ENCODE measurements around the gene PLIN5. TPM values are rescaled to one million over a fixed set of nuclear protein-coding genes. Genes with fewer than 3 reads are reported as not detected.
A peak's percentile ranks its signal among the peaks of the same experiment; 100 is the strongest.

The PLIN5 gene
- total RNA-seq, 1 experiment from 2014 or later, result 3.9 TPM

DNA sequence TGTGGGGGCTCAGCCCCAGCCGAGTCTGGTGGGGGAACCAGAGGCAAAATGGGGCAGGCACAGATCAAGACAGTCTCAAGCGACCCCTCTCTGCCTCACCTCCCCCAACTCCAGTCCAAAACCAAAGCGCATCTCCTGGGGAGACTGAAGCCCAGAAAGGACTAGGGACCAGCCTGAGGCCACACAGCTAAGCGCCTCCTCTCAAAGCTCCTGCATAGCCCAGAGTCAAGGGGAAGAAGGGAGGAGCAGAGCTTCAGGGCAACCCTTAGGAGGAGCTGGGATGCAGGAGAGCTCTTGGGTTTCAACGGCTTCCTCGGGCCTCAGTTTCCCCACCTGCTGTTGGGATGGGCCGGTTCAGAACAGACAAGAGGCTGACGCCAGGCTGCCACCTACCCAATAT, 44.4 kb upstream of the PLIN5 start:
- H3K4me1 ChIP-seq (ENCODE audit: insufficient read depth, low read length), result peaks cover 4% of the 10 kb centered on the region; the same call in 1 of the 2 replicates
- H2BK20ac ChIP-seq (ENCODE audit: low read depth, low read length, poor library complexity, severe bottlenecking), result no peak overlapping the region
- no peak overlapping the region for H3K56ac ChIP-seq (ENCODE audit: insufficient read length, low read depth, low read length)
- H3K23me2 ChIP-seq (ENCODE audit: insufficient read length, low read depth, low read length, poor library complexity, severe bottlenecking), result no peaks in the 10 kb centered on the region
- no peak overlapping the region for H4K8ac ChIP-seq (replicated peaks; ENCODE audit: insufficient read length, low read depth, low read length)
- Mint-ChIP-seq H3K27me3 (ENCODE audit: low read depth) (peaks cover 35% of the 10 kb centered on the region), H3K36me3 (ENCODE audit: insufficient read depth in 1 of 3, low read depth in 3 of 3) (peaks cover 0 to 6% (median 1%) of the 10 kb centered on the region in 3 experiments; a peak in 2 of 7 replicates), H3K4me1 (peaks cover 23 to 42% of the 10 kb centered on the region in 2 experiments), H3K4me3 (peak overlapping the region; percentile 73 to 91; a peak in 4 of 5 replicates), H3K27ac (no peak overlapping the region), H3K9me3 (peaks cover 0 to 2% of the 10 kb centered on the region in 2 experiments; a peak in 2 of 5 replicates)
- H4K20me1 ChIP-seq (ENCODE audit: control insufficient read depth, insufficient read depth, insufficient read length), result no peaks in the 10 kb centered on the region
- WGBS (ENCODE audit: extremely low coverage, insufficient read length, low lambda C conversion rate), result no CpG with 5 or more reads among the region's 8 CpGs
- no peak overlapping the region for H3K27ac ChIP-seq (ENCODE audit: insufficient read length, low read depth, low read length)
- no peaks in the 10 kb centered on the region for H3K9me3 ChIP-seq (ENCODE audit: control insufficient read depth, low read depth, low read length)
- no peak overlapping the region for H3K23ac ChIP-seq (ENCODE audit: insufficient read length, low read depth, low read length)
- no peak overlapping the region for H3K4me2 ChIP-seq (ENCODE audit: insufficient read depth, insufficient read length, low read length)
- H2BK15ac ChIP-seq (ENCODE audit: low read depth, low read length), result no peak overlapping the region
- H2BK5ac ChIP-seq (ENCODE audit: insufficient read length, low read length), result no peak overlapping the region
- H4K5ac ChIP-seq (ENCODE audit: insufficient read length, low read depth, low read length), result no peak overlapping the region
- no peak overlapping the region for H3K9ac ChIP-seq (ENCODE audit: extremely low read depth, insufficient read length, low read length)
- H2AFZ ChIP-seq (ENCODE audit: low read length), result no peak overlapping the region
- no peak overlapping the region for H3K4ac ChIP-seq (ENCODE audit: low read depth, low read length)
- H2BK12ac ChIP-seq (ENCODE audit: insufficient read length, low read depth, low read length), result no peak overlapping the region
- TF ChIP-seq, protein P1, sequence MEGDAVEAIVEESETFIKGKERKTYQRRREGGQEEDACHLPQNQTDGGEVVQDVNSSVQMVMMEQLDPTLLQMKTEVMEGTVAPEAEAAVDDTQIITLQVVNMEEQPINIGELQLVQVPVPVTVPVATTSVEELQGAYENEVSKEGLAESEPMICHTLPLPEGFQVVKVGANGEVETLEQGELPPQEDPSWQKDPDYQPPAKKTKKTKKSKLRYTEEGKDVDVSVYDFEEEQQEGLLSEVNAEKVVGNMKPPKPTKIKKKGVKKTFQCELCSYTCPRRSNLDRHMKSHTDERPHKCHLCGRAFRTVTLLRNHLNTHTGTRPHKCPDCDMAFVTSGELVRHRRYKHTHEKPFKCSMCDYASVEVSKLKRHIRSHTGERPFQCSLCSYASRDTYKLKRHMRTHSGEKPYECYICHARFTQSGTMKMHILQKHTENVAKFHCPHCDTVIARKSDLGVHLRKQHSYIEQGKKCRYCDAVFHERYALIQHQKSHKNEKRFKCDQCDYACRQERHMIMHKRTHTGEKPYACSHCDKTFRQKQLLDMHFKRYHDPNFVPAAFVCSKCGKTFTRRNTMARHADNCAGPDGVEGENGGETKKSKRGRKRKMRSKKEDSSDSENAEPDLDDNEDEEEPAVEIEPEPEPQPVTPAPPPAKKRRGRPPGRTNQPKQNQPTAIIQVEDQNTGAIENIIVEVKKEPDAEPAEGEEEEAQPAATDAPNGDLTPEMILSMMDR (conservative IDR thresholded peaks at IDR 0.05), result no peak
- H3K14ac ChIP-seq (ENCODE audit: insufficient read depth, low read length), result no peak overlapping the region
- no peak overlapping the region for H2BK120ac ChIP-seq (ENCODE audit: low read depth, low read length, poor library complexity, severe bottlenecking)
- no peaks in the 10 kb centered on the region; the same call in 1 of the 2 replicates for H3K27me3 ChIP-seq (ENCODE audit: insufficient read depth, low read length)
- H3K18ac ChIP-seq (ENCODE audit: insufficient read length, low read depth, low read length), result no peak overlapping the region
- no peak overlapping the region for H3T11ph ChIP-seq (ENCODE audit: low read length)
- no peak overlapping the region for H2AK5ac ChIP-seq (ENCODE audit: insufficient read length, low read length)
- DNase-seq, result no peak
- no peak overlapping the region for H4K91ac ChIP-seq (ENCODE audit: insufficient read length, low read depth, low read length)
- H3K79me2 ChIP-seq (ENCODE audit: insufficient read depth, low read length), result no peaks in the 10 kb centered on the region; the same call in 1 of the 2 replicates
- peaks cover 4% of the 10 kb centered on the region for H3K79me1 ChIP-seq (ENCODE audit: insufficient read depth, low read depth, low read length, poor library complexity, severe bottlenecking)
